Measurements from ENCODE around the gene C22orf39.

C22orf39 gene

GRCh38 chr22:19396934-19397733 lies 50.4 kb downstream of the C22orf39 start:
- no peak for DNase-seq

GRCh38 chr22:19396561-19396933 lies 51.0 kb downstream of the C22orf39 start:
- DNase-seq: no peak

- DNase-seq: no peak
Measured at GRCh38 chr22:19395276-19395675, 52.2 kb downstream of the C22orf39 start.

- no peak for DNase-seq
Measured at GRCh38 chr22:19394274-19395050, 53.0 kb downstream of the C22orf39 start.

GRCh38 chr22:19393704-19394103 lies 53.8 kb downstream of the C22orf39 start:
- DNase-seq: no peak

All from NCI-H1105 (cell line).